GM19193 (cell line): ENCODE results near the gene EVC.

Source experiments
- POLR2A ChIP-seq: IDR thresholded peaks from 4 replicates; pipeline ENCODE4 v1.6.1; 2011; ENCODE audit not compliant: insufficient read depth, insufficient read length; ENCODE audit errors: extremely low read depth

The EVC gene

GRCh38 chr4:5742388-5742787 lies 31.4 kb downstream of the EVC start:
- TF ChIP-seq POLR2A, result no peak

- no peak for TF ChIP-seq POLR2A
Measured at GRCh38 chr4:5742968-5743367, 32.0 kb downstream of the EVC start.

GRCh38 chr4:5746250-5746649 lies 35.2 kb downstream of the EVC start:
- no peak for TF ChIP-seq POLR2A

GRCh38 chr4:5746829-5747737 lies 36.1 kb downstream of the EVC start:
- TF ChIP-seq POLR2A, result no peak

- no peak for TF ChIP-seq POLR2A
Measured at GRCh38 chr4:5747738-5748375, 36.9 kb downstream of the EVC start.

GRCh38 chr4:5749568-5749967 lies 38.6 kb downstream of the EVC start:
- TF ChIP-seq POLR2A, result no peak

GRCh38 chr4:5750052-5750945 lies 39.3 kb downstream of the EVC start:
- no peak for TF ChIP-seq POLR2A

GRCh38 chr4:5750946-5751665 lies 40.1 kb downstream of the EVC start:
- no peak for TF ChIP-seq POLR2A

GRCh38 chr4:5751666-5752375 lies 40.8 kb downstream of the EVC start:
- no peak for TF ChIP-seq POLR2A

GRCh38 chr4:5752376-5753184 lies 41.6 kb downstream of the EVC start:
- TF ChIP-seq POLR2A, result no peak

- TF ChIP-seq POLR2A, result no peak
Measured at GRCh38 chr4:5753366-5753765, 42.4 kb downstream of the EVC start.

GRCh38 chr4:5753766-5754528 lies 42.9 kb downstream of the EVC start:
- TF ChIP-seq POLR2A, result no peak
